ENCODE results near the gene RIMBP3B. TPM values are rescaled to one million over a fixed set of nuclear protein-coding genes. Genes with fewer than 3 reads are reported as not detected.
"Not testable (repeated sequence)": the region's sequence is repeated elsewhere in the genome, so short reads cannot be mapped to it uniquely, and the experiment has no call there.

RIMBP3B gene
- total and polyA plus RNA-seq, 2 of the 8 experiments (the other 6 are each of a cell fraction or from before 2014, with no cell fraction given), result 0.02 to 0.19 TPM

DNA sequence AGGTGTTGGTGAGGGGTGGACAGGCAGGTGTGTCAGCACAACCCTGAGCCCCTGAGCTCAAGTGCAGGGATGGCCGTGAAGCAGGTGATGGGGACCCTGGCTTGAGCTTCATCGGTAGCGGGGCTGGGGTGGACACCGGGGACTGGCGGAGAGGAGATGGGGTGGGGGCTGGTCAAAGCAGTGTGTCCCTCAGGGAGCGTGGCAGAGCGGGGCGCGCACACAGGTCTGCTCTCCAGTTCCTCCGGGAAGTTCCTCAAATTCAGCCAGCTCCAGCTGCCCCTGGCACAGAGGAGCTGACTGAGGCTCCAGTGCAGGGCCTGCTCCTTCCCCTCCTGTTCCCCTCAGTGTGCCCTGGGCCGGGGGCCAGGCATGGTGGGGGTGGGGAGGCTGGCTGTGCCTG lies 19.7 kb upstream of the RIMBP3B start:
- FAIRE-seq; H3K18ac ChIP-seq (ENCODE audit: extremely low read depth, low read length); H3K14ac ChIP-seq (ENCODE audit: insufficient read length); H4K20me1 ChIP-seq (replicated peaks in 1 of 2; ENCODE audit: control insufficient read depth in 1 of 2, insufficient read depth in 2 of 2, low read length in 2 of 2); H2AFZ ChIP-seq (ENCODE audit: low read length); H4K91ac ChIP-seq (replicated peaks; ENCODE audit: insufficient read length, low read length); H4K5ac ChIP-seq (ENCODE audit: insufficient read length, low read depth, low read length); POLR2A ChIA-PET (ENCODE audit: partially characterized antibody); H3K36me3 ChIP-seq (ENCODE audit: control insufficient read depth in 2 of 4, insufficient read depth in 4 of 4, low read length in 3 of 4); H2BK5ac ChIP-seq (ENCODE audit: low read depth, low read length); H3K79me2 ChIP-seq (ENCODE audit: control insufficient read depth in 1 of 2, insufficient read depth in 2 of 2, low read length in 2 of 2); H3K27me3 ChIP-seq (replicated peaks in 1 of 4; ENCODE audit: control insufficient read depth in 3 of 4, extremely low read depth in 1 of 4, insufficient read depth in 3 of 4, low read length in 3 of 4); H3K23ac ChIP-seq (ENCODE audit: insufficient read length); CTCF ChIA-PET (ENCODE audit: partially characterized antibody); H3K9me3 ChIP-seq (ENCODE audit: insufficient read depth in 2 of 2, low read depth in 1 of 2, low read length in 1 of 2); H3K27ac ChIP-seq (ENCODE audit: low read depth, low read length); H3K56ac ChIP-seq (replicated peaks; ENCODE audit: insufficient read length, low read depth, low read length); H3K4me1 ChIP-seq (replicated peaks in 1 of 4; ENCODE audit: control insufficient read depth in 3 of 4, insufficient read depth in 4 of 4, low read length in 3 of 4); H2BK120ac ChIP-seq (replicated peaks; ENCODE audit: low read depth, low read length); H3K79me1 ChIP-seq (ENCODE audit: low read depth, low read length); H2BK20ac ChIP-seq (ENCODE audit: low read length); H3K4ac ChIP-seq (replicated peaks; ENCODE audit: insufficient read length, low read depth, low read length); H3K23me2 ChIP-seq (ENCODE audit: low read depth, low read length); H4K8ac ChIP-seq (ENCODE audit: extremely low read depth, insufficient read depth, low read length); H3K9ac ChIP-seq (replicated peaks in 1 of 4; ENCODE audit: extremely low read depth in 1 of 4, low read depth in 3 of 4, low read length in 3 of 4); H2BK12ac ChIP-seq (ENCODE audit: low read depth, low read length); DNase-seq (ENCODE audit: low read depth in 1 of 2, low spot score in 2 of 2); H3K4me2 ChIP-seq (ENCODE audit: insufficient read depth in 1 of 2, low read depth in 2 of 2, low read length in 2 of 2); H3K4me3 ChIP-seq (ENCODE audit: extremely low read depth in 1 of 4, insufficient read depth in 2 of 4, low read depth in 3 of 4, low read length in 4 of 4); H2AK5ac ChIP-seq (ENCODE audit: low read depth, low read length); H2BK15ac ChIP-seq (ENCODE audit: low read length): not testable (repeated sequence)
- 95% methylated on average over 7 of the region's 11 CpGs; no CpG with 5 or more reads in 1 of the 2 experiments for WGBS, 2 experiments (ENCODE audit: extremely low coverage in 1 of 2, insufficient coverage in 1 of 2, insufficient read length in 1 of 2, insufficient replicate concordance in 2 of 2, low coverage in 1 of 2, low lambda C conversion rate in 2 of 2, missing lambda C conversion rate in 1 of 2)

DNA sequence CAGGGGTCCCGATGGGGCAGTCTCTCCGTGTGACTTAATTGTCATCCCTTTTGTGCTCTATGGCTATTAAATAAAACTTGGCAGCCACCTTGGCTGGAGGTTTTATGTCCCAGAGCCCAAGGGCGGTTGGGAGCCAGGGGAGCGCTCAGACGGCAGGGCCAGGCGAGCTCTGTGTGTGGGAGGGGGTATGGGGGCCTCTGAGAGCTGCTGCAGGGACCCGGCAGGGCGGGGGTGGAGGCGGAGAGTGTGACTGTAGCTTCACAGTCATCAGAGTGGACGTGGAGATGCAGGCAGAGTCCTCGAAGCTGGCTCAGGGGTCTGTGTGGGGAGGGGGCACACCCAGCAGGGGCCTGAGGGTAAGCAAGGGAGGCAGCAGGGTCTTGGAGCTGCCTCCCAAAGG lies 19.2 kb upstream of the RIMBP3B start:
- H2BK12ac ChIP-seq (ENCODE audit: low read depth, low read length); H3K4me1 ChIP-seq (replicated peaks in 1 of 4; ENCODE audit: control insufficient read depth in 3 of 4, insufficient read depth in 4 of 4, low read length in 3 of 4); H2BK20ac ChIP-seq (ENCODE audit: low read length); H2AK5ac ChIP-seq (ENCODE audit: low read depth, low read length); H4K8ac ChIP-seq (ENCODE audit: extremely low read depth, insufficient read depth, low read length); H3K23me2 ChIP-seq (ENCODE audit: low read depth, low read length); CTCF ChIA-PET (ENCODE audit: partially characterized antibody); H4K20me1 ChIP-seq (replicated peaks in 1 of 2; ENCODE audit: control insufficient read depth in 1 of 2, insufficient read depth in 2 of 2, low read length in 2 of 2); H3K4ac ChIP-seq (replicated peaks; ENCODE audit: insufficient read length, low read depth, low read length); H3K23ac ChIP-seq (ENCODE audit: insufficient read length); FAIRE-seq; H3K56ac ChIP-seq (replicated peaks; ENCODE audit: insufficient read length, low read depth, low read length); H4K91ac ChIP-seq (replicated peaks; ENCODE audit: insufficient read length, low read length); H3K9me3 ChIP-seq (ENCODE audit: insufficient read depth in 2 of 2, low read depth in 1 of 2, low read length in 1 of 2); H3K36me3 ChIP-seq (ENCODE audit: control insufficient read depth in 2 of 4, insufficient read depth in 4 of 4, low read length in 3 of 4); H3K27ac ChIP-seq (ENCODE audit: low read depth, low read length); H3K79me2 ChIP-seq (ENCODE audit: control insufficient read depth in 1 of 2, insufficient read depth in 2 of 2, low read length in 2 of 2); DNase-seq (ENCODE audit: low read depth in 1 of 2, low spot score in 2 of 2); H3K9ac ChIP-seq (replicated peaks in 1 of 4; ENCODE audit: extremely low read depth in 1 of 4, low read depth in 3 of 4, low read length in 3 of 4); H3K4me2 ChIP-seq (ENCODE audit: insufficient read depth in 1 of 2, low read depth in 2 of 2, low read length in 2 of 2); H3K14ac ChIP-seq (ENCODE audit: insufficient read length); H3K4me3 ChIP-seq (ENCODE audit: extremely low read depth in 1 of 4, insufficient read depth in 2 of 4, low read depth in 3 of 4, low read length in 4 of 4); H2BK15ac ChIP-seq (ENCODE audit: low read length); H4K5ac ChIP-seq (ENCODE audit: insufficient read length, low read depth, low read length); H3K18ac ChIP-seq (ENCODE audit: extremely low read depth, low read length); POLR2A ChIA-PET (ENCODE audit: partially characterized antibody); H3K79me1 ChIP-seq (ENCODE audit: low read depth, low read length); H2BK5ac ChIP-seq (ENCODE audit: low read depth, low read length); H2AFZ ChIP-seq (ENCODE audit: low read length); H2BK120ac ChIP-seq (replicated peaks; ENCODE audit: low read depth, low read length); H3K27me3 ChIP-seq (replicated peaks in 1 of 4; ENCODE audit: control insufficient read depth in 3 of 4, extremely low read depth in 1 of 4, insufficient read depth in 3 of 4, low read length in 3 of 4): not testable (repeated sequence)
- no CpG with 5 or more reads among the region's 11 CpGs for WGBS, 2 experiments (ENCODE audit: extremely low coverage in 1 of 2, insufficient coverage in 1 of 2, insufficient read length in 1 of 2, insufficient replicate concordance in 2 of 2, low coverage in 1 of 2, low lambda C conversion rate in 2 of 2, missing lambda C conversion rate in 1 of 2)
